HFFc6 (cell line): ENCODE data around the gene CHRM1. TPM values are rescaled to one million over a fixed set of nuclear protein-coding genes. Genes with fewer than 3 reads are reported as not detected.

ENCODE experiments used
- DNase-seq: peaks from one replicate; pipeline ENCODE4 v3.0.0-alpha.2; 2018
- H3K27ac Mint-ChIP-seq: 2 replicates; pipeline ENCODE4 v1.8.0; 2020; ENCODE audit warnings: mild to moderate bottlenecking, mixed read lengths
- H3K27me3 Mint-ChIP-seq: 2 replicates; pipeline ENCODE4 v1.8.0; 2021; ENCODE audit warnings: mild to moderate bottlenecking, moderate library complexity, mixed read lengths; ENCODE audit not compliant: insufficient read depth
- H3K36me3 Mint-ChIP-seq: 2 replicates; pipeline ENCODE4 v1.8.0; 2021; ENCODE audit warnings: low read depth, mixed read lengths
- H3K4me1 Mint-ChIP-seq: 2 replicates; pipeline ENCODE4 v1.8.0; 2020; ENCODE audit warnings: low read depth, mixed read lengths
- H3K4me3 Mint-ChIP-seq: 2 replicates; pipeline ENCODE4 v1.8.0; 2020; ENCODE audit warnings: mild to moderate bottlenecking, moderate library complexity, mixed read lengths
- H3K9me3 Mint-ChIP-seq: 2 replicates; pipeline ENCODE4 v1.8.0; 2020; ENCODE audit warnings: mild to moderate bottlenecking, mixed read lengths
- total RNA-seq, 6 experiments: library from RNA; stranded (reverse); fragmentation: NEBNext Ultra II Directional; extraction: Animal tissue kit (Norgen Biotek cat#: 25700); gene quantifications; 2 replicates in 1 of 6; 3 replicates in 5 of 6; pipeline ENCODE4 v1.2.3, GENCODE V29; 2021
- TF ChIP-seq, protein P1 (sequence below): fragments of 200-600 bp; sonication (generic); IDR thresholded peaks from 2 replicates; pipeline ENCODE4 v1.5.0; 2021; ENCODE audit warnings: antibody characterized with exemption, mild to moderate bottlenecking

CHRM1 gene
- total RNA-seq, 6 experiments from 2014 or later: not detected

DNA sequence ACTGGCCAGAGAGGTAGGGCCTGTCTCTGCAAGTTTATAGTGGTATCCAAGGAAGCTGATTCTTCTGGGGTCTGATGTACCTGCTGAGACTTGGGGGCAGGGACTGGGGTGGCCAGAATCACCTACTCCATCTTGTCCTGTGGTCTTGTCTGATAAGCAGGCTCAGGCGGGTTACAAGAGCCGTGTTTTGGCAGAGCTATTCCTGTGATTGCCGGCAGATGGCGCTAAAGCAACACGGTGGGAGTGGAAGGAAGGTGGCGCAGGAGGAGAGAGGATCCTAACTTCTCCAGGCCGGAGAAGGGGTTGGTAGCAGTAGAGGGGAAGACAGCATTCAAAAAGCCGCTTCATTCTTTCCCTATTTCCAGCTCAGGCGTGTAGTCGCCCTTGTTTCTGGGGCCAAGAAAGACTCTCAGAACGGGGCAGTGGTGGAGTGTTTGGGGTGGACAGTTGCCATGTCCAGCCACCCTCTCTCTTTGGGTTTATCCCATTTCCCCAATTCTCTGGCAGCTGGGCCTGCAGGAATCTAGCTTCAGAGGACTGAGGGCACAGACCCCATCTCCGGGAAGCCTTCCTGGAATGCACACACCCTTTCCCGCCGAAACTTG, 15.1 kb downstream of the CHRM1 start:
- TF ChIP-seq, protein P1, sequence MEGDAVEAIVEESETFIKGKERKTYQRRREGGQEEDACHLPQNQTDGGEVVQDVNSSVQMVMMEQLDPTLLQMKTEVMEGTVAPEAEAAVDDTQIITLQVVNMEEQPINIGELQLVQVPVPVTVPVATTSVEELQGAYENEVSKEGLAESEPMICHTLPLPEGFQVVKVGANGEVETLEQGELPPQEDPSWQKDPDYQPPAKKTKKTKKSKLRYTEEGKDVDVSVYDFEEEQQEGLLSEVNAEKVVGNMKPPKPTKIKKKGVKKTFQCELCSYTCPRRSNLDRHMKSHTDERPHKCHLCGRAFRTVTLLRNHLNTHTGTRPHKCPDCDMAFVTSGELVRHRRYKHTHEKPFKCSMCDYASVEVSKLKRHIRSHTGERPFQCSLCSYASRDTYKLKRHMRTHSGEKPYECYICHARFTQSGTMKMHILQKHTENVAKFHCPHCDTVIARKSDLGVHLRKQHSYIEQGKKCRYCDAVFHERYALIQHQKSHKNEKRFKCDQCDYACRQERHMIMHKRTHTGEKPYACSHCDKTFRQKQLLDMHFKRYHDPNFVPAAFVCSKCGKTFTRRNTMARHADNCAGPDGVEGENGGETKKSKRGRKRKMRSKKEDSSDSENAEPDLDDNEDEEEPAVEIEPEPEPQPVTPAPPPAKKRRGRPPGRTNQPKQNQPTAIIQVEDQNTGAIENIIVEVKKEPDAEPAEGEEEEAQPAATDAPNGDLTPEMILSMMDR: peak; percentile 98
- Mint-ChIP-seq H3K9me3 (no peaks in the 10 kb centered on the region), H3K36me3 (no peaks in the 10 kb centered on the region), H3K4me1 (peaks cover 19% of the 10 kb centered on the region), H3K27ac (no peak overlapping the region), H3K27me3 (peaks cover 16% of the 10 kb centered on the region), H3K4me3 (no peak overlapping the region)
- DNase-seq: peak; percentile 66

DNA sequence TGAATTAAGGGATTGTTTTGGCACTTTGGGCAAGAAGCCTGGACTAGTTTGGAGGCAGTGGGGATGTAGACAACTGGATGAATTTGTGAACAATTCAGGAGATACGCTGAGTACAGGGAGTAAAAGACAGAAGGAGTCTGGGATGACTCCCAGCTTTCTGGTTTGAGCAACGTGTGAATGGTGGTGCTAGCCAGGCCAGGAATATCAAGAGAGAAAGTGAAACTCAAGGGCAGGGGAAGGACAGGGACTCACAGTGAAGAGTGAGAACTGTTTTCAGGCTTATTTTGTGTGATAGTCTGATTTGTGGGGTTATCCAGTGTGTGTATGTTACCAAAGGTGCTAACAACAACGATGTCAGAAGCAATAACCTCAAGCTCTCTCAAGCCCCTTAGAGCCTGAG, 15.9 kb downstream of the CHRM1 start:
- no peaks in the 10 kb centered on the region for H3K9me3 Mint-ChIP-seq
- H3K27ac Mint-ChIP-seq: no peak overlapping the region
- H3K36me3 Mint-ChIP-seq: no peaks in the 10 kb centered on the region
- TF ChIP-seq, protein P1: no peak
- peaks cover 19% of the 10 kb centered on the region for H3K4me1 Mint-ChIP-seq
- DNase-seq: no peak
- H3K4me3 Mint-ChIP-seq: peak overlapping the region; percentile 35
- peaks cover 21% of the 10 kb centered on the region for H3K27me3 Mint-ChIP-seq

DNA sequence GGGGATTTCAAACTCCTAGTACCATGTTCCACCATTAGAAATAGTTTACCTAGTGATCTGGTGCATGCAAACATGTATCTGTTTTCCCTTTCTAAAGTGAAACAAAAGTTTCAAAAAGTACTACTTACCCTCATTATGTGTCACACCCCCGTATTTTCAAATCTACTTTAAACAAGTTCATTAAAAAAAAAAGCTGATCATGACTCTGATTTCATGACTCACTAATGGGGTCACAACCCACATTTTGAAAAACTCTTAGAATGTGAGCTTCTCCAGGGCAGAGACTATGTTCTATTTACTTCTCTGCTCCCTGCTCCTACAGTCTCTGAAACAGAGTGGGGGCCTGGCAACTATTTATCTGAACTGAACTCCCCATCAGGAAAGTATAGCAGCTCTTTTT, 18.2 kb downstream of the CHRM1 start:
- Mint-ChIP-seq H3K4me1 (peaks cover 19% of the 10 kb centered on the region), H3K27ac (no peak overlapping the region), H3K27me3 (peaks cover 31% of the 10 kb centered on the region), H3K4me3 (peak overlapping the region; percentile 29), H3K36me3 (no peaks in the 10 kb centered on the region), H3K9me3 (no peaks in the 10 kb centered on the region)
- no peak for DNase-seq
- TF ChIP-seq, protein P1: no peak

DNA sequence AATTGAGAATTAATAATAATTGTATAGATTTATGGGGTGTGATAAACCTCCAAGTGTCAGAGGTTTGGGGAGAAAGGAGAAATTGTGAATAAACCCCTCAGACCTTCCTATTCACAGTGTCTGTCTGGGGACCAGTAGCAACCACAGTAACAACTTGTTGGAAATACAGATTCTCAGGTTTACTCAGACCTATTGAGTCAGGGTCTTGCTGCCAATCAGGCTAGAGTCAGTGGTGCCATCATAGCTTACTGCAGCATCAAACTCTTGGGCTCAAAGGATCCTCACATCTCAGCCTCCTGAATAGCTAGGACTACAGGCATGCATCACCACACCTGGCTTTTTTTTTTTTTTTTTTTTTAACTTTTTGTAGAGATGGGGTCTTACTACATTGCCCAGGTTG, 23.1 kb downstream of the CHRM1 start:
- no peak overlapping the region for H3K4me3 Mint-ChIP-seq
- no peak for DNase-seq
- H3K36me3 Mint-ChIP-seq: no peaks in the 10 kb centered on the region
- H3K9me3 Mint-ChIP-seq: no peaks in the 10 kb centered on the region
- no peak overlapping the region for H3K27ac Mint-ChIP-seq
- TF ChIP-seq, protein P1: no peak
- peaks cover 38% of the 10 kb centered on the region for H3K27me3 Mint-ChIP-seq
- H3K4me1 Mint-ChIP-seq: peaks cover 9% of the 10 kb centered on the region

DNA sequence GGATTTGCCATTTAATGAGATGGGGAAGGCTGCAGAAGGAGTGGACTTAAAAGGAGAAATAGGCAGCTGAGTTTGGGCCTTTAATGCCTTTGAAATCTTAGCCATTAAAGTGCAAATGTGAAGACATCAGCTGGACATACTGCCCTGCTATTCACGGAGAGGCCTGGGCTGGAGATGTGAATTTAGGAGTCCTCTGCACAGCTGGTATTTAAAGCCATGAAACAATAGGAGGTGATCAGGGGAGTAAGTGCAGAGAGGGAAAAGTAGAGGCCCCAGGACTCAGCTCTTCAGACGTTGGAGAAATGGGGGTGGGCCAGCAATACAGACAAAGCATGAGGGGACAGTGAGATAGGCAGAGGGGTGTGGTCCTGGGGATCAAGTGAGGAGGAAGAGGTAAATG, 23.9 kb downstream of the CHRM1 start:
- DNase-seq: no peak
- Mint-ChIP-seq H3K27ac (no peak overlapping the region), H3K4me1 (peaks cover 2% of the 10 kb centered on the region; the same call in 1 of the 2 replicates), H3K9me3 (no peaks in the 10 kb centered on the region), H3K27me3 (peaks cover 37% of the 10 kb centered on the region), H3K4me3 (no peak overlapping the region), H3K36me3 (no peaks in the 10 kb centered on the region)
- TF ChIP-seq, protein P1: no peak
